K562 (cell line): ENCODE data around the gene EPHB3. TPM values are rescaled to one million over a fixed set of nuclear protein-coding genes. Genes with fewer than 3 reads are reported as not detected.

Experiments used
- ATAC-seq: fragments of 200-7000 bp; cut with Tn5 transposase; 3 replicates; pipeline ENCODE4 v1.9.1; 2020; ENCODE audit warnings: moderate library complexity
- BruUV-seq: library from RNA; stranded (reverse); fragments of 400-500 nt; replicated peaks from 2 replicates; lab custom pipeline; 2021; lab: Mats Ljungman, UMichigan
- CTCF ChIA-PET: fragments of 300-600 bp; formaldehyde crosslinking; extraction: SDS; loops from one replicate; lab custom pipeline; 2021; ENCODE audit warnings: low intra/inter-chr PET ratio; lab: Yijun Ruan, JAX
- POLR2A ChIA-PET: fragments of 300-600, 350-650 bp; sonication (Branson Sonifier 250); formaldehyde crosslinking; extraction: SDS; loops from one replicate; lab custom pipeline; 2021; ENCODE audit warnings: antibody characterized with exemption, inconsistent platforms; lab: Yijun Ruan, JAX
- DNase-seq, 4 experiments: peaks; one replicate each; pipeline versions ENCODE4 v3.0.0 to v3.0.0-alpha.2; 2011 to 2018; ENCODE audit warnings: low spot score in 3 of 4, mixed read lengths in 3 of 4; ENCODE audit errors: extremely low read depth in 1 of 4
- FAIRE-seq: peaks from 2 replicates; lab custom pipeline; 2011; peaks lifted over from hg19 to GRCh38; lab: Jason Lieb, UNC
- H2AFZ ChIP-seq: 2 replicates; pipeline ENCODE4 v1.6.0; 2011; ENCODE audit warnings: low read depth, low read length, control low read depth, inconsistent platforms
- H3K27ac ChIP-seq: fragments of 200-600 bp; 3 replicates; pipeline ENCODE4 v1.8.0; 2011; ENCODE audit warnings: low read depth, mild to moderate bottlenecking, control low read depth, inconsistent platforms, low read length, moderate library complexity, mixed read lengths; ENCODE audit errors: extremely low read depth
- H3K27me3 ChIP-seq, 2 experiments: fragments of 300-600 bp in 1 of 2; 2 replicates in 1 of 2; 3 replicates in 1 of 2; pipeline versions ENCODE4 v1.6.0 to v1.8.0; 2011; ENCODE audit warnings: inconsistent platforms in 2 of 2, low read length in 2 of 2, mild to moderate bottlenecking in 1 of 2, mixed read lengths in 1 of 2, moderate library complexity in 1 of 2; ENCODE audit not compliant: control insufficient read depth in 2 of 2, insufficient read depth in 2 of 2
- H3K36me3 ChIP-seq: fragments of 300-600 bp; 3 replicates; pipeline ENCODE4 v1.8.0; 2011; ENCODE audit warnings: mild to moderate bottlenecking, low read length, inconsistent platforms; ENCODE audit not compliant: control insufficient read depth, insufficient read depth
- H3K4me1 ChIP-seq, 2 experiments: fragments of 200-600 bp in 1 of 2; replicated peaks in 1 of 2; 2 replicates in 1 of 2; 3 replicates in 1 of 2; pipeline versions ENCODE4 v1.5.1 to v1.8.0; 2011; ENCODE audit warnings: inconsistent platforms in 2 of 2, low read length in 2 of 2, mild to moderate bottlenecking in 1 of 2, mixed read lengths in 1 of 2, moderate library complexity in 1 of 2; ENCODE audit not compliant: control insufficient read depth in 2 of 2, insufficient read depth in 2 of 2
- H3K4me2 ChIP-seq: 2 replicates; pipeline ENCODE4 v1.6.1; 2011; ENCODE audit warnings: low read length, control low read depth, inconsistent platforms, mixed read lengths; ENCODE audit not compliant: insufficient read depth
- H3K4me3 ChIP-seq: fragments of 200-600 bp; sonication (generic), shearing (Covaris generic); 2 replicates; pipeline ENCODE4 v1.5.1; 2016; ENCODE audit warnings: control low read depth, inconsistent platforms
- H3K79me2 ChIP-seq: fragments of 200-600 bp; 3 replicates; pipeline ENCODE4 v1.8.0; 2011; ENCODE audit warnings: low read length, inconsistent platforms; ENCODE audit not compliant: control insufficient read depth, insufficient read depth
- H3K9ac ChIP-seq, 2 experiments: 2 replicates each; pipeline versions ENCODE4 v1.6.0 to v1.6.1; 2011; ENCODE audit warnings: low read depth in 2 of 2, low read length in 2 of 2, control low read depth in 1 of 2, inconsistent platforms in 1 of 2, mild to moderate bottlenecking in 1 of 2, mixed read lengths in 1 of 2; ENCODE audit not compliant: insufficient read depth in 1 of 2
- H3K9me1 ChIP-seq: one replicate; pipeline ENCODE4 v1.6.0; 2011; ENCODE audit warnings: inconsistent platforms, mild to moderate bottlenecking, low read length, moderate library complexity; ENCODE audit not compliant: control insufficient read depth, insufficient read depth
- H3K9me3 ChIP-seq: replicated peaks from 2 replicates; pipeline ENCODE4 v1.5.1; 2011; ENCODE audit warnings: low read depth, low read length, inconsistent platforms; ENCODE audit not compliant: control insufficient read depth, insufficient read depth
- H4K20me1 ChIP-seq: replicated peaks from 2 replicates; pipeline ENCODE4 v1.6.1; 2011; ENCODE audit warnings: low read length, inconsistent platforms, mixed read lengths; ENCODE audit not compliant: control insufficient read depth, insufficient read depth
- EGR1 ChIP-seq: fragments of 450-650 bp; conservative IDR thresholded peaks from 2 replicates; pipeline ENCODE4 v1.6.1; 2017; ENCODE audit warnings: mild to moderate bottlenecking
- FOXK2 ChIP-seq, 2 experiments: fragments of 450-650 bp; IDR thresholded peaks in 1 of 2; conservative IDR thresholded peaks in 1 of 2; 2 replicates each; pipeline ENCODE4 v1.6.1; 2016; ENCODE audit warnings: low read depth in 2 of 2, mild to moderate bottlenecking in 1 of 2
- KLF16 ChIP-seq: IDR thresholded peaks from 2 replicates; pipeline ENCODE4 v1.6.1; 2016; ENCODE audit warnings: antibody characterized with exemption
- MCM7 ChIP-seq, 2 experiments: fragments of 450-650 bp; IDR thresholded peaks; 2 replicates each; pipeline ENCODE4 v1.6.1; 2016 to 2018
- NCOA4 ChIP-seq: fragments of 450-650 bp; IDR thresholded peaks from 2 replicates; pipeline ENCODE4 v1.6.1; 2018; ENCODE audit warnings: mild to moderate bottlenecking; ENCODE audit not compliant: partially characterized antibody
- PTBP1 ChIP-seq: fragments of 200-400 bp; formaldehyde crosslinking; IDR thresholded peaks from 2 replicates; pipeline ENCODE4 v1.6.1; 2017; ENCODE audit warnings: low read depth, low read length
- RUNX1 ChIP-seq: sonication (generic); IDR thresholded peaks from 2 replicates; pipeline ENCODE4 v1.6.1; 2016; ENCODE audit warnings: antibody characterized with exemption, low read depth
- TCFL5 ChIP-seq: fragments of 250-450 bp; sonication (Bioruptor Pico); conservative IDR thresholded peaks from 2 replicates; pipeline ENCODE4 v1.6.1; 2021; ENCODE audit warnings: mild to moderate bottlenecking, moderate library complexity, matching md5 sums
- ZBTB7A ChIP-seq: IDR thresholded peaks from 2 replicates; pipeline ENCODE4 v1.6.1; 2011; ENCODE audit warnings: low read depth, mild to moderate bottlenecking, low read length, moderate library complexity, borderline replicate concordance; ENCODE audit not compliant: control insufficient read depth
- ZNF165 ChIP-seq: fragments of 250-450 bp; sonication (Bioruptor Pico); IDR thresholded peaks from 2 replicates; pipeline ENCODE4 v1.4.0; 2020; ENCODE audit warnings: borderline replicate concordance
- ZNF184 ChIP-seq: sonication (generic); formaldehyde crosslinking; IDR thresholded peaks from 2 replicates; pipeline ENCODE4 v1.5.0; 2020; ENCODE audit warnings: missing genetic modification reagents
- ZNF324 ChIP-seq: fragments of 250-450 bp; sonication (Bioruptor Pico); IDR thresholded peaks from 2 replicates; pipeline ENCODE4 v1.4.0; 2020; ENCODE audit warnings: mild to moderate bottlenecking
- ZNF445 ChIP-seq: fragments of 250-450 bp; sonication (Bioruptor Pico); IDR thresholded peaks from 2 replicates; pipeline ENCODE4 v1.4.0; 2020; ENCODE audit warnings: low read depth, mild to moderate bottlenecking, moderate library complexity
- ZNF507 ChIP-seq: conservative IDR thresholded peaks from 2 replicates; pipeline ENCODE4 v1.6.1; 2017; ENCODE audit warnings: missing genetic modification characterization, missing compliant biosample characterization
- ZSCAN32 ChIP-seq: fragments of 450-650 bp; formaldehyde crosslinking; IDR thresholded peaks from 2 replicates; pipeline ENCODE4 v1.4.0; 2020; ENCODE audit warnings: mild to moderate bottlenecking, moderate library complexity
- WGBS: fragments of 100-300 bp; shearing (Covaris generic); methylation state at CpG from one replicate; pipeline ENCODE4 v1.1.6; 2016; ENCODE audit warnings: low coverage, mixed read lengths; ENCODE audit not compliant: insufficient coverage; ENCODE audit errors: missing lambda C conversion rate; 5-methylcytosine and 5-hydroxymethylcytosine counted together
- in situ Hi-C: fragments of 300-500 bp; cut with MboI; formaldehyde crosslinking; loops from 4 replicates; pipeline ENCODE4 v1.15.0; 2018; ENCODE audit warnings: inconsistent platforms, mixed read lengths
- intact Hi-C: fragments of 100-400 bp; cut with micrococcal nuclease; formaldehyde crosslinking; loops from 2 replicates; pipeline ENCODE4 v1.14.2; 2022
- polyA plus RNA-seq, 8 experiments: library from polyadenylated mRNA; depleted of rRNA in 4 of 8; stranded (reverse) in 5 of 8; unstranded in 3 of 8; fragments of >200 nt; fragmentation: Nextera tagmentation in 2 of 8; fragmentation: Illumina TruSeq in 1 of 8; extraction: Ambion mirVana in 2 of 8; extraction: Trizol in 1 of 8; gene quantifications; 2 replicates each; pipeline versions ENCODE4 v1.2.1 to v1.2.3, GENCODE V29; 2011 to 2014; ENCODE audit warnings: inconsistent platforms in 1 of 8, missing spikeins in 1 of 8
- total RNA-seq, 7 experiments: library from RNA; depleted of rRNA in 6 of 7; stranded (reverse); fragments of >200 nt in 6 of 7; fragmentation: Illumina TruSeq in 2 of 7; extraction: Trizol in 2 of 7; gene quantifications; 2 replicates each; pipeline versions ENCODE4 v1.2.1 to v1.2.3, GENCODE V29; 2011 to 2021; ENCODE audit warnings: low replicate concordance in 1 of 7
- TF ChIP-seq, protein P1 (sequence below): fragments of 250-450 bp; sonication (Bioruptor Pico); IDR thresholded peaks from 2 replicates; pipeline ENCODE4 v1.5.1; 2021; ENCODE audit warnings: mild to moderate bottlenecking
- TF ChIP-seq, protein P2 (sequence below): fragments of 250-450 bp; sonication (Bioruptor Pico); IDR thresholded peaks from 2 replicates; pipeline ENCODE4 v1.9.0; 2021; ENCODE audit warnings: mild to moderate bottlenecking, inconsistent platforms
- TF ChIP-seq, protein P3 (sequence below), 2 experiments: IDR thresholded peaks; 2 replicates each; pipeline ENCODE4 v1.6.1; 2011; ENCODE audit warnings: borderline replicate concordance in 1 of 2, control low read depth in 1 of 2, low read depth in 1 of 2, low read length in 1 of 2, mild to moderate bottlenecking in 1 of 2, mixed read lengths in 1 of 2, moderate library complexity in 1 of 2; ENCODE audit not compliant: insufficient read depth in 1 of 2, insufficient read length in 1 of 2, poor library complexity in 1 of 2, severe bottlenecking in 1 of 2; ENCODE audit errors: extremely low read depth in 1 of 2
- TF ChIP-seq, protein P4 (sequence below): fragments of 450-650 bp; formaldehyde crosslinking; IDR thresholded peaks from 2 replicates; pipeline ENCODE4 v1.4.0; 2020; ENCODE audit warnings: mild to moderate bottlenecking

Gene EPHB3
- total and polyA plus RNA-seq, 9 of the 15 experiments (the other 6 are each of a cell fraction or from before 2014, with no cell fraction given), result not detected

DNA sequence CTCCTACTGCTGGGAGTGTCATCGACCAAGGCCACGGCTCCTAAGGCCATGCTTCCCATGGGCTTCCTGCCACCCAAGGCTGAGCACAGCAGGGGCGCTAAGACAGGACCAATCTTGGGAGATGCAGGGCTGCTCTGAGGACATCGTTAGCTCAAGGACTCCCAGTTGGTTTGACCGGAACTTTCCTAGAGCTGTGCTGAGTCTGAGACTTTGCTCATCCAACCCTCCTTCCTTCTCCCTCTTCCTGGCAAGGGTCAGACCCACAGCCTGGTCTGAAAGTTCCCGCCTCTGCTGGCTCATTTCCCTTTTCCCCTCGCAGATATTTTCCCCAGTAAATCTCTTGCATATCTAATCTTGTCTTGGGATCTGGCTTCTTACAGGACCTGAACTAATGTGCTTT is 57.2 kb downstream of the EPHB3 start:
- H3K4me1 ChIP-seq, result no peaks in the 10 kb centered on the region
- no TSS peak for BruUV-seq
- no peak overlapping the region for H3K9ac ChIP-seq
- no peak overlapping the region for H3K4me3 ChIP-seq
- ATAC-seq, result no peak
- H3K27me3 ChIP-seq, result peaks cover 31 to 66% of the 10 kb centered on the region in 2 experiments
- in situ Hi-C loops (no loop called here), intact Hi-C loops (no loop called here)
- H3K4me2 ChIP-seq, result no peak overlapping the region
- no peaks in the 10 kb centered on the region for H3K36me3 ChIP-seq
- no peak overlapping the region for H3K27ac ChIP-seq
- H4K20me1 ChIP-seq, result no peaks in the 10 kb centered on the region; the same call in 1 of the 2 replicates
- no peak for DNase-seq
- CTCF ChIA-PET, result no interaction called here
- H3K9me1 ChIP-seq, result no peaks in the 10 kb centered on the region
- H2AFZ ChIP-seq, result no peak overlapping the region
- FAIRE-seq, result no peak
- no peaks in the 10 kb centered on the region for H3K79me2 ChIP-seq
- H3K9me3 ChIP-seq, result no peaks in the 10 kb centered on the region
- POLR2A ChIA-PET, result no interaction called here
- WGBS, result 2% methylated on average over 7 of the region's 7 CpGs
- TF ChIP-seq PTBP1 (no peak), ZNF324 (CRISPR knock-in tag) (no peak), RUNX1 (no peak), FOXK2 (conservative IDR thresholded peaks at IDR 0.05 in 1 of 2, IDR thresholded peaks at IDR 0.05 in 1 of 2; ENCODE audit: low read depth in 2 of 2) (no peak), ZNF165 (CRISPR knock-in tag) (no peak), KLF16 (no peak), EGR1 (no peak), NCOA4 (no peak), ZSCAN32 (CRISPR knock-in tag) (no peak), ZNF507 (tag) (no peak), ZBTB7A (no peak), TCFL5 (CRISPR knock-in tag) (no peak), ZNF184 (CRISPR knock-in tag) (no peak), MCM7 (IDR thresholded peaks at IDR 0.05) (no peak), ZNF445 (CRISPR knock-in tag) (no peak)
- TF ChIP-seq, protein P1, sequence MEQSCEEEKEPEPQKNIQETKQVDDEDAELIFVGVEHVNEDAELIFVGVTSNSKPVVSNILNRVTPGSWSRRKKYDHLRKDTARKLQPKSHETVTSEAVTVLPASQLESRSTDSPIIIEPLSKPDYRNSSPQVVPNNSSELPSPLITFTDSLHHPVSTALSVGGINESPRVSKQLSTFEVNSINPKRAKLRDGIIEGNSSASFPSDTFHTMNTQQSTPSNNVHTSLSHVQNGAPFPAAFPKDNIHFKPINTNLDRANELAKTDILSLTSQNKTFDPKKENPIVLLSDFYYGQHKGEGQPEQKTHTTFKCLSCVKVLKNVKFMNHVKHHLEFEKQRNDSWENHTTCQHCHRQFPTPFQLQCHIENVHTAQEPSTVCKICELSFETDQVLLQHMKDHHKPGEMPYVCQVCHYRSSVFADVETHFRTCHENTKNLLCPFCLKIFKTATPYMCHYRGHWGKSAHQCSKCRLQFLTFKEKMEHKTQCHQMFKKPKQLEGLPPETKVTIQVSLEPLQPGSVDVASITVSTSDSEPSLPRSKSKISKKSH (CRISPR knock-in tag), result no peak
- TF ChIP-seq, protein P2, sequence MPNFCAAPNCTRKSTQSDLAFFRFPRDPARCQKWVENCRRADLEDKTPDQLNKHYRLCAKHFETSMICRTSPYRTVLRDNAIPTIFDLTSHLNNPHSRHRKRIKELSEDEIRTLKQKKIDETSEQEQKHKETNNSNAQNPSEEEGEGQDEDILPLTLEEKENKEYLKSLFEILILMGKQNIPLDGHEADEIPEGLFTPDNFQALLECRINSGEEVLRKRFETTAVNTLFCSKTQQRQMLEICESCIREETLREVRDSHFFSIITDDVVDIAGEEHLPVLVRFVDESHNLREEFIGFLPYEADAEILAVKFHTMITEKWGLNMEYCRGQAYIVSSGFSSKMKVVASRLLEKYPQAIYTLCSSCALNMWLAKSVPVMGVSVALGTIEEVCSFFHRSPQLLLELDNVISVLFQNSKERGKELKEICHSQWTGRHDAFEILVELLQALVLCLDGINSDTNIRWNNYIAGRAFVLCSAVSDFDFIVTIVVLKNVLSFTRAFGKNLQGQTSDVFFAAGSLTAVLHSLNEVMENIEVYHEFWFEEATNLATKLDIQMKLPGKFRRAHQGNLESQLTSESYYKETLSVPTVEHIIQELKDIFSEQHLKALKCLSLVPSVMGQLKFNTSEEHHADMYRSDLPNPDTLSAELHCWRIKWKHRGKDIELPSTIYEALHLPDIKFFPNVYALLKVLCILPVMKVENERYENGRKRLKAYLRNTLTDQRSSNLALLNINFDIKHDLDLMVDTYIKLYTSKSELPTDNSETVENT, result no peak
- TF ChIP-seq, protein P3, sequence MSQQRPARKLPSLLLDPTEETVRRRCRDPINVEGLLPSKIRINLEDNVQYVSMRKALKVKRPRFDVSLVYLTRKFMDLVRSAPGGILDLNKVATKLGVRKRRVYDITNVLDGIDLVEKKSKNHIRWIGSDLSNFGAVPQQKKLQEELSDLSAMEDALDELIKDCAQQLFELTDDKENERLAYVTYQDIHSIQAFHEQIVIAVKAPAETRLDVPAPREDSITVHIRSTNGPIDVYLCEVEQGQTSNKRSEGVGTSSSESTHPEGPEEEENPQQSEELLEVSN (IDR thresholded peaks at IDR 0.05; ENCODE audit: borderline replicate concordance in 1 of 2, extremely low read depth in 1 of 2, insufficient read depth in 1 of 2, insufficient read length in 1 of 2, low read depth in 1 of 2, low read length in 1 of 2, poor library complexity in 1 of 2, severe bottlenecking in 1 of 2), result no peak
- TF ChIP-seq, protein P4, sequence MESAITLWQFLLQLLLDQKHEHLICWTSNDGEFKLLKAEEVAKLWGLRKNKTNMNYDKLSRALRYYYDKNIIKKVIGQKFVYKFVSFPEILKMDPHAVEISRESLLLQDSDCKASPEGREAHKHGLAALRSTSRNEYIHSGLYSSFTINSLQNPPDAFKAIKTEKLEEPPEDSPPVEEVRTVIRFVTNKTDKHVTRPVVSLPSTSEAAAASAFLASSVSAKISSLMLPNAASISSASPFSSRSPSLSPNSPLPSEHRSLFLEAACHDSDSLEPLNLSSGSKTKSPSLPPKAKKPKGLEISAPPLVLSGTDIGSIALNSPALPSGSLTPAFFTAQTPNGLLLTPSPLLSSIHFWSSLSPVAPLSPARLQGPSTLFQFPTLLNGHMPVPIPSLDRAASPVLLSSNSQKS (CRISPR knock-in tag), result no peak
